Adrenal gland (tissue), 12 donors: ENCODE results near the gene USP31. TPM values are rescaled to one million over a fixed set of nuclear protein-coding genes. Genes with fewer than 3 reads are reported as not detected.
A peak's percentile ranks its signal among the peaks of the same experiment; 100 is the strongest.

Experiments
- DNase-seq, 7 donors: peaks; one replicate each; pipeline ENCODE4 v3.0.0-alpha.2; 2019 to 2020
- H3K27ac ChIP-seq, 5 donors: fragments of 200-600 bp; sonication (generic) in 4 of 5; 1 replicate in 3 of 5; 2 replicates in 2 of 5; pipeline versions ENCODE4 v1.5.1 to v1.8.0; 2016 to 2020; ENCODE audit warnings: mild to moderate bottlenecking in 1 of 5
- H3K27me3 ChIP-seq: fragments of 200-600 bp; 2 replicates; pipeline ENCODE4 v1.8.0; 2021
- H3K36me3 ChIP-seq, 2 donors: fragments of 200-600 bp; replicated peaks in 1 of 2; 1 replicate in 1 of 2; 2 replicates in 1 of 2; pipeline versions ENCODE4 v1.5.1 to v1.8.0; 2018 to 2022
- H3K4me1 ChIP-seq, 2 donors: fragments of 200-600 bp; replicated peaks in 1 of 2; 1 replicate in 1 of 2; 2 replicates in 1 of 2; pipeline versions ENCODE4 v1.5.1 to v1.8.0; 2018 to 2021
- H3K4me3 ChIP-seq, 4 donors: fragments of 200-600 bp; sonication (generic) in 3 of 4; one replicate each; pipeline ENCODE4 v1.5.1; 2016 to 2018
- H3K9me3 ChIP-seq, 3 donors: fragments of 200-600 bp; sonication (generic) in 1 of 3; replicated peaks in 1 of 3; 1 replicate in 2 of 3; 2 replicates in 1 of 3; pipeline versions ENCODE4 v1.5.1 to v1.8.0; 2016 to 2021
- POLR2A ChIP-seq, 2 donors: fragments of 450-650 bp; IDR thresholded peaks; one replicate each; pipeline ENCODE4 v1.6.1; 2017; ENCODE audit warnings: antibody characterized with exemption in 2 of 2, mild to moderate bottlenecking in 2 of 2, moderate library complexity in 1 of 2
- WGBS, 4 donors: extraction: QIAGEN DNeasy Blood & Tissue Kit in 2 of 4; methylation state at CpG; one replicate each; pipeline versions ENCODE4 v1.1.5 to v1.1.7; 2013 to 2017; 5-methylcytosine and 5-hydroxymethylcytosine counted together
- intact Hi-C, 2 donors: fragments of 100-400 bp; cut with DNase I; formaldehyde crosslinking; loops; one replicate each; pipeline versions ENCODE4 v1.14.1 to v1.15.0; 2022 to 2023
- polyA plus RNA-seq, 3 donors: library from polyadenylated mRNA; stranded (reverse); fragments of 200-250 nt in 2 of 3; fragments of 350-450 nt in 1 of 3; fragmentation: Illumina TruSeq in 1 of 3; extraction: RNeasy Lipid Tissue Mini Kit (QIAGEN cat#74804) in 1 of 3; gene quantifications; one replicate each; pipeline ENCODE4 v1.2.3, GENCODE V29; 2013 to 2014
- total RNA-seq, 9 donors: library from RNA; depleted of rRNA in 4 of 9; stranded (reverse); fragments of >200 nt in 4 of 9; fragments of 120-200 nt in 1 of 9; fragmentation: NEBNext Ultra II Directional in 1 of 9; extraction: Animal tissue kit (Norgen Biotek cat#: 25700) in 1 of 9; gene quantifications; one replicate each; pipeline versions ENCODE4 v1.1.0 to v1.2.4, GENCODE V29; 2013 to 2023
- TF ChIP-seq, protein P1 (sequence below), 6 experiments: fragments of 450-650 bp in 4 of 6; fragments of 200-600 bp in 2 of 6; sonication (generic) in 1 of 6; IDR thresholded peaks; 1 replicate in 5 of 6; 2 replicates in 1 of 6; pipeline versions ENCODE4 v1.5.1 to v1.8.0; 2016 to 2021; ENCODE audit warnings: antibody characterized with exemption in 6 of 6, mild to moderate bottlenecking in 2 of 6, moderate library complexity in 1 of 6
- donor health status: healthy with polysubstance abuse.
- donor health status: Bipolar disorder and iron deficiency.
- donor health status: DM: yes; HTN: yes; CAD: no.
- donor health status: DM: no; HTN: no; CAD: no.
- donor health status: DM: no; HTN: no; CAD: no.
- donor health status: DM: yes; HTN: yes; CAD: no.

USP31 gene
- total and polyA plus RNA-seq, 12 donors = 2.5 to 19.3 (median 7.7) TPM

DNA sequence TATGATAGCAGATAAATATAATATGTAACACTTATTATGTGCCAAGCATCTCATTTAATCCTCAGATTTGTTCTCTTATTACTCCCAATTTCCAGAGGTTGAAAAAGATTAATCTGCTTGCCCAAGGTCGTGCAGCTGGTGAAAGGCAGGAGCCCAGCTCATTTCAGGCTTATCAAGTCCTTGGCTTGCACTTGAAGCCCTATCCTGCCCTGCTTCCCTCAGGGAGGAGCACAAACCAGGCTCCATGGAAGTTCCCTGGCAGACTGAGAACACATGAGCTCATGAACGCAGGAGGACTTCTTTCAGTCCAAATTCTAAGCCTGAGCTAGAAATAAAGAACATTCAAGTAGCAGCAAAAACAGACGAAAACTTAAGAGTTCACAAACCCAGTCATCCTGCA is 74.8 kb downstream of the USP31 start:
- no peak overlapping the region for H3K4me3 ChIP-seq
- peaks cover 20 to 24% of the 10 kb centered on the region in 2 donors for H3K4me1 ChIP-seq
- WGBS, 4 donors = 30 to 50% (median 46%) methylated on average over 3 of the region's 3 CpGs
- intact Hi-C loops = no loop called here
- no peaks in the 10 kb centered on the region for H3K27me3 ChIP-seq
- H3K36me3 ChIP-seq = peaks cover 0 to 16% of the 10 kb centered on the region in 2 donors
- TF ChIP-seq, protein P1, sequence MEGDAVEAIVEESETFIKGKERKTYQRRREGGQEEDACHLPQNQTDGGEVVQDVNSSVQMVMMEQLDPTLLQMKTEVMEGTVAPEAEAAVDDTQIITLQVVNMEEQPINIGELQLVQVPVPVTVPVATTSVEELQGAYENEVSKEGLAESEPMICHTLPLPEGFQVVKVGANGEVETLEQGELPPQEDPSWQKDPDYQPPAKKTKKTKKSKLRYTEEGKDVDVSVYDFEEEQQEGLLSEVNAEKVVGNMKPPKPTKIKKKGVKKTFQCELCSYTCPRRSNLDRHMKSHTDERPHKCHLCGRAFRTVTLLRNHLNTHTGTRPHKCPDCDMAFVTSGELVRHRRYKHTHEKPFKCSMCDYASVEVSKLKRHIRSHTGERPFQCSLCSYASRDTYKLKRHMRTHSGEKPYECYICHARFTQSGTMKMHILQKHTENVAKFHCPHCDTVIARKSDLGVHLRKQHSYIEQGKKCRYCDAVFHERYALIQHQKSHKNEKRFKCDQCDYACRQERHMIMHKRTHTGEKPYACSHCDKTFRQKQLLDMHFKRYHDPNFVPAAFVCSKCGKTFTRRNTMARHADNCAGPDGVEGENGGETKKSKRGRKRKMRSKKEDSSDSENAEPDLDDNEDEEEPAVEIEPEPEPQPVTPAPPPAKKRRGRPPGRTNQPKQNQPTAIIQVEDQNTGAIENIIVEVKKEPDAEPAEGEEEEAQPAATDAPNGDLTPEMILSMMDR (IDR thresholded peaks at IDR 0.05) = no peak
- no peak for TF ChIP-seq POLR2A (IDR thresholded peaks at IDR 0.05)
- H3K9me3 ChIP-seq = no peaks in the 10 kb centered on the region
- no peak overlapping the region for H3K27ac ChIP-seq
- peak in 6 of 7 donors; percentile 39 to 80 (median 54) for DNase-seq

DNA sequence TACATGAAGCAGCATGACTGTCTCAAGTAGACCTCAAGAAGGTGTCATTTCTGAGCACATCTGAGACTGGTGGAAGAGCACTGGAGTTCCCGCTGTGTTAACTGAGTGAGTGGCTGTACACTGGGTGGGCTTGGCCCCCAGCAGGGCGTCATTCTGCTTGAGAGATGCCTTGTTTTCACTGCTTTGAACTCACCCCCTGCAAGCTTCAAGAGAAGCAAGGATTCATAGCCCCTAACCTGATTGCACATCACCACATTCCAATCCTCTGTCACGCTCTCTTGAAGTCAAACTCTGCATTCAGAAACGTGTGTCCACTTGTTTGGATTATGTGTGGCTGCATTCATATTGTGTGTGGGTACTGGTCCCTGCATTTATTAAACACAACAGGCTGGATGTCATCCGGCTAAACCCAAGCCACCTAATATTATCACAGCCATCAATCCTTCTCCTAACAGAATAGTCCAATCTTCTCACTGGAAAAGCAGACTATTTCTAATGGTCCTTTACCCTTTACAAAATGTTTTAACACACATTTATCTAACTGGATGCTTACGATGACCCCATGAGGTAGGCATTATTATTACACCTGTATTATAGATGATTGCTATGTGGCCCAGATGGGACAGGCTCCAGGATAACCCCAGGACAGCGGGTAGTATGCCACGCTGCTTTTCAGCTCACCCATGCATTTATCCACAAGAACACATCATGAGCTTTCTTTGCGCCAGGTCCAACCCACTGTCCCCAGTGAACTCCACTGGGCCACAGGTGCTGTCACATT is 76.3 kb downstream of the USP31 start:
- TF ChIP-seq POLR2A (IDR thresholded peaks at IDR 0.05) = no peak
- TF ChIP-seq, protein P1 (IDR thresholded peaks at IDR 0.05) = no peak
- H3K36me3 ChIP-seq = peaks cover 0 to 27% of the 10 kb centered on the region in 2 donors
- no peak overlapping the region for H3K4me3 ChIP-seq
- intact Hi-C loops = no loop called here
- peaks cover 19% of the 10 kb centered on the region in 2 donors for H3K4me1 ChIP-seq
- H3K27me3 ChIP-seq = no peaks in the 10 kb centered on the region
- no peaks in the 10 kb centered on the region for H3K9me3 ChIP-seq
- WGBS, 4 donors = 89 to 95% (median 92%) methylated on average over 9 of the region's 9 CpGs
- DNase-seq = no peak
- no peak overlapping the region for H3K27ac ChIP-seq

DNA sequence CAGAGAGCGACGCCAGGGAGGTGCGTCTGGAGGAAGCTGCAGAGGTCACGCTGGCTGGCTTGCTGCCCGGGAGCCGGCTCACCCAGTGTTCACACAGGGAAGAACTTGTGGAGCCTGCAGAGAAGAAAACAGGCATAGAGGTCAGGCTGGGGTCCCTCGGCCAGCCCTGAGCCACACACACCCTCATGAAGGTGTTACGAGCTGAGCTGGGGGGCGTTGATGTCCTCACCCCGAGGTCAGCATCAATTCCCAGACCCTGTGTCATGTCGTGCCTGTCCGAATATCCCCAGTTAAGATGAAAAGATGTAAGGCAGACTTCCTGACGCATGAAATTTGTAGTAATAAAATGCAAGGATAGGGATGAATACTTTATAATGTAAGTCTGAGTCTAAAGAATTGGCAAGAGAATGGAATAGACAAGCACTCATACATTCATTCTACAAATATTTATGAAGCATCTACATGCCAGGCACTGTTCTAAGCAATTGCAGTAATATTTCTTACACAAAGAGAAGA is 77.1 kb downstream of the USP31 start:
- Histone ChIP-seq H3K27me3 (no peaks in the 10 kb centered on the region), H3K4me3 (no peak overlapping the region), H3K4me1 (peaks cover 19% of the 10 kb centered on the region in 2 donors), H3K9me3 (no peaks in the 10 kb centered on the region), H3K36me3 (peaks cover 0 to 30% of the 10 kb centered on the region in 2 donors), H3K27ac (peak overlapping the region in 2 of 5 donors; percentile 15 to 65)
- peak; percentile 87 to 94 (median 91) for DNase-seq
- intact Hi-C loops = no loop called here
- 29 to 41% (median 38%) methylated on average over 12 to 13 of the region's 13 CpGs for WGBS, 4 donors
- TF ChIP-seq, protein P1 (IDR thresholded peaks at IDR 0.05) = no peak
- TF ChIP-seq POLR2A (IDR thresholded peaks at IDR 0.05) = no peak

DNA sequence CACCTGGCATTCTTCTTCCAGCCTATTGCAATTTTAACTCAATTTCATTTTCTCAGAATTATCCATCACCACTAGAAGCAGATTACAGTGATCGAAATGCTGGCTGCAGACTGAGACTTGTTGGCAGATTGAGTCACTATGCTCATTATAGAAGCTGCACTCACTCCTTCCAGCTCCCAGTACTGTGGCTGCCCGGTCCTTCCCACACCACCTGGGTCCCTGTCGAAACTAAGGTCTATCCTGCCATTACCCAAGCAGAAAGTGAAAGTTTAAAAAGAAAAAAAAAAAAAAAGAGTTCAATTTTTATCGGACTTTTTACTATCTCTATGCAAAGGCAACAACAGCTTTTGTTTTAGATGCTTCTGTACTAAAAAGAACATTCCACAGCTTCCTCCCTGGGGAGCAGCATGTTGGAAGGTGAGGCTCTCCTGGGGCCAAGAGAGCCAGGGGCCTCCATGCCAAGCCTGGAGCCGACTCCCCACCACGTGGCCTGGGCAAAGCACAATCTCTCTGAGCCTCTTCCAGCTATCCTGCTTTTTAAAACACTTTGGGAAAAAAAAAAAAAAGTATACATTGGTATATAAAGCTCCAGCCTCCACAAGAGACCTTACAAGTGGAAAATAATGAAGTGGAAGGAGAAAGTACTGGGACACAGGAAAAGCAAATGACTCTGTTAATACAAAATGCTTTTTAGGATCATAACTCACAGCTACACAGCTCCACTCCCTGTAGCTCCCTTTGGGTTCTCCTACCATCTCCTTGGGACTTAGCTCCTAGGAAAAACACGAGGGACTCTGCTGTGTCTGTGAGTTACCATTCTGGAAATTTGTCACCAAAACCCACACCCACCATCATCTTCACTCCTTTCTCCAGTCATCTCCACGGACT is 77.8 kb downstream of the USP31 start:
- Histone ChIP-seq H3K36me3 (peaks cover 0 to 30% of the 10 kb centered on the region in 2 donors), H3K27ac (peak overlapping the region in 3 of 5 donors; percentile 15 to 65 (median 35)), H3K27me3 (no peaks in the 10 kb centered on the region), H3K4me3 (no peak overlapping the region), H3K9me3 (no peaks in the 10 kb centered on the region), H3K4me1 (peaks cover 19% of the 10 kb centered on the region in 2 donors)
- TF ChIP-seq POLR2A (IDR thresholded peaks at IDR 0.05) = no peak
- TF ChIP-seq, protein P1 (IDR thresholded peaks at IDR 0.05) = no peak
- intact Hi-C loops = no loop called here
- 35 to 57% (median 45%) methylated on average over 8 of the region's 8 CpGs for WGBS, 4 donors
- peak in 2 of 7 donors; percentile 38 to 40 for DNase-seq
